ENCODE data around the gene PIP5KL1.
A peak's percentile ranks its signal among the peaks of the same experiment; 100 is the strongest.

The PIP5KL1 gene, protein sequence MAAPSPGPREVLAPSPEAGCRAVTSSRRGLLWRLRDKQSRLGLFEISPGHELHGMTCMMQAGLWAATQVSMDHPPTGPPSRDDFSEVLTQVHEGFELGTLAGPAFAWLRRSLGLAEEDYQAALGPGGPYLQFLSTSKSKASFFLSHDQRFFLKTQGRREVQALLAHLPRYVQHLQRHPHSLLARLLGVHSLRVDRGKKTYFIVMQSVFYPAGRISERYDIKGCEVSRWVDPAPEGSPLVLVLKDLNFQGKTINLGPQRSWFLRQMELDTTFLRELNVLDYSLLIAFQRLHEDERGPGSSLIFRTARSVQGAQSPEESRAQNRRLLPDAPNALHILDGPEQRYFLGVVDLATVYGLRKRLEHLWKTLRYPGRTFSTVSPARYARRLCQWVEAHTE

GRCh38 chr9:127930231-127931091, at the start of gene PIP5KL1:
PIP5KL1 (minus strand) TSS chr9:127930777; CDS start chr9:127930752, 25 bp downstream.
- peak; percentile 7 for TF ChIP-seq CTCF (IDR thresholded peaks at IDR 0.05; ENCODE audit: insufficient read depth, low read length, poor library complexity, severe bottlenecking)
- peaks cover under 1% of the 10 kb centered on the region; the same call in 1 of the 2 replicates for H3K36me3 ChIP-seq (ENCODE audit: control insufficient read depth, insufficient read depth, low read length)
- no peaks in the 10 kb centered on the region; the same call in 1 of the 2 replicates for H3K27me3 ChIP-seq (replicated peaks; ENCODE audit: control insufficient read depth, insufficient read depth, low read length)
- DNase-seq (ENCODE audit: extremely low read depth, insufficient read length): peak; percentile 85
- peak within 1 kb of the TSS; percentile 63 for H3K4me3 ChIP-seq (replicated peaks; ENCODE audit: low read depth, low read length)

GRCh38 chr9:127980060-127980705, 49.6 kb upstream of the PIP5KL1 start:
- H3K27me3 ChIP-seq (replicated peaks; ENCODE audit: control insufficient read depth, insufficient read depth, low read length): no peaks in the 10 kb centered on the region
- no peak for TF ChIP-seq CTCF (IDR thresholded peaks at IDR 0.05; ENCODE audit: insufficient read depth, low read length, poor library complexity, severe bottlenecking)
- H3K4me3 ChIP-seq (replicated peaks; ENCODE audit: low read depth, low read length): peak overlapping the region; percentile 83
- DNase-seq (ENCODE audit: extremely low read depth, insufficient read length): peak; percentile 72
- H3K36me3 ChIP-seq (ENCODE audit: control insufficient read depth, insufficient read depth, low read length): peaks cover 2% of the 10 kb centered on the region

GRCh38 chr9:127979333-127980059, 48.9 kb upstream of the PIP5KL1 start:
- no peaks in the 10 kb centered on the region for H3K27me3 ChIP-seq (replicated peaks; ENCODE audit: control insufficient read depth, insufficient read depth, low read length)
- peak overlapping the region; percentile 83 for H3K4me3 ChIP-seq (replicated peaks; ENCODE audit: low read depth, low read length)
- no peak for TF ChIP-seq CTCF (IDR thresholded peaks at IDR 0.05; ENCODE audit: insufficient read depth, low read length, poor library complexity, severe bottlenecking)
- peak; percentile 69 for DNase-seq (ENCODE audit: extremely low read depth, insufficient read length)
- peaks cover 3% of the 10 kb centered on the region for H3K36me3 ChIP-seq (ENCODE audit: control insufficient read depth, insufficient read depth, low read length)

DNA sequence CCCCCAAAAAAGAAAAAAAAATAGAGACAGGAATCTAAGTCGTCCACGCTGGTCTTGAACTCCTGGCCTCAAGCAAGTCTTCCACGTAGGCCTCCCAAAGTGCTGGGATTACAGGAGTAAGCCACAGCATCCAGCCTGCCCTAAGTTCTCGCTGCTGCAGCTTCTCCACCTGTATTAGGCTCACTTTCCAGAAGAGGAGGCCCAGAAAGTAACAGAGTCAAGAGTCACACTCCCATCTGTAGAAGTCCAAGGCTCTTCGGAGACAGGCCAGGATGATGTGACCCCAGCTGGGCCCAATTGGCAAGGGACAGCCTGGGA, 48.4 kb upstream of the PIP5KL1 start:
- no peaks in the 10 kb centered on the region for H3K27me3 ChIP-seq (replicated peaks; ENCODE audit: control insufficient read depth, insufficient read depth, low read length)
- DNase-seq (ENCODE audit: extremely low read depth, insufficient read length): no peak
- H3K4me3 ChIP-seq (replicated peaks; ENCODE audit: low read depth, low read length): peak overlapping the region; percentile 83
- H3K36me3 ChIP-seq (ENCODE audit: control insufficient read depth, insufficient read depth, low read length): peaks cover 3% of the 10 kb centered on the region
- no peak for TF ChIP-seq CTCF (IDR thresholded peaks at IDR 0.05; ENCODE audit: insufficient read depth, low read length, poor library complexity, severe bottlenecking)

DNA sequence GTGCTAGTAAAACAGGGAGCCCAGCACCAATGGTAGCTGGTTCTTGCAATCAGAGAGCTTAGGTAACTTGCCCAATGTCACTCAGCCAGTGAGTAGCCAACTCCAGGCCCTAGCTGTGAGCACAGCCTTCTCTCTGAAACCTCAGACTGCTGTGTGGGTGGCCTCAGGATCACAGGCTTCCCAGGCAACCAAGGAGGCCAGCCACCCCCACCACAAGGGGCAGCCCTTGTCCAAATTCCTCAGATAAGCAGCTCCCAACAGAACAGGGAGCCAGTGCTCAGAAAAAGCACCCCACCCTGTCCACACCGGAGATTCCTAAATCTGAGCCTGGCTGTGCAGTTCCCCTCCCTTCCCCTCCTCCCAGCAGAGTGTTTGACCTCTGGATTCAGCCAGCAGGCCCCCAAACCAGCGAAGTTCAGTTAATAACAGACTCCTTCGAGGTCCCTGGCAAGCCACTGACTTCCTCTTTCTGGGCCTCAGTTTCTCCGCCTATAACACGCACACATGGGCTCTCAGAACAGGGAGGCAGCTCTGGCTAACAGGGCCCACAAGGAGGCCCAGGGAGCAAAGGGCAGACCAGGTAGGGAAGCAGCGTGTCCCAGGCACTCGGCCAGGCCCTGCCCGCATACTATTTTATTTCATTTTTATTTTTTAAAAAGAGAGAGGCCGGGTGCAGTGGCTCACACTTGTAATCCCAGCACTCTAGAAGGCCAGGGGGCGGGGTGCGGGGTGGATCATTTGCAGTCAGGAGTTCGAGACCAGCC, 47.5 kb upstream of the PIP5KL1 start:
- peaks cover 3% of the 10 kb centered on the region for H3K36me3 ChIP-seq (ENCODE audit: control insufficient read depth, insufficient read depth, low read length)
- H3K4me3 ChIP-seq (replicated peaks; ENCODE audit: low read depth, low read length): peak overlapping the region; percentile 83
- peak; percentile 14 for TF ChIP-seq CTCF (IDR thresholded peaks at IDR 0.05; ENCODE audit: insufficient read depth, low read length, poor library complexity, severe bottlenecking)
- H3K27me3 ChIP-seq (replicated peaks; ENCODE audit: control insufficient read depth, insufficient read depth, low read length): no peaks in the 10 kb centered on the region
- no peak for DNase-seq (ENCODE audit: extremely low read depth, insufficient read length)

Measured in GM06990 (cell line).